ENCODE results near the gene LIMCH1.

DNA sequence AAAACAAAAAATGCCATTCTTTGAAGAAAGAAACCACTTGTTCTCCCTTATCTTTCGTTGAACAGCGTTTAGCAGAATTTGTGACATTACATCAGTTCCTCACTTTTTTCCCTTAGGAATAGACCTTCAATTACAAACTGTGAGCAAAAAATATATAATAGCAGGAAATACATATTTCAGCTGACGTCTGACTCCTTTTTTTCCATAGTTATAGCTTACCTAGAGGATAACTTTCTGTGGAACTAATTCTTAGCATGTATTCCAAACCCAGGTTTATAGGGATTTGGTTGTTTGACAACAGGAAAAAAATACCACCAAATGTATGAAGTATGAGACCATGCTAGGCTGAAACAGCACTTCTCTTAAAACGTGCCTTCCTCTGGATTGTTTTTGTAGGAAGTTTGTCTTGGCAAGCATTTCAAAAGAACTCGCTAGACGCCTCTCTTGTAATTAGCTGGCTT, 2.0 kb upstream of the LIMCH1 start:
- no peak for TF ChIP-seq EZH2 (IDR thresholded peaks at IDR 0.05; ENCODE audit: low read length)
- TF ChIP-seq, protein P1, sequence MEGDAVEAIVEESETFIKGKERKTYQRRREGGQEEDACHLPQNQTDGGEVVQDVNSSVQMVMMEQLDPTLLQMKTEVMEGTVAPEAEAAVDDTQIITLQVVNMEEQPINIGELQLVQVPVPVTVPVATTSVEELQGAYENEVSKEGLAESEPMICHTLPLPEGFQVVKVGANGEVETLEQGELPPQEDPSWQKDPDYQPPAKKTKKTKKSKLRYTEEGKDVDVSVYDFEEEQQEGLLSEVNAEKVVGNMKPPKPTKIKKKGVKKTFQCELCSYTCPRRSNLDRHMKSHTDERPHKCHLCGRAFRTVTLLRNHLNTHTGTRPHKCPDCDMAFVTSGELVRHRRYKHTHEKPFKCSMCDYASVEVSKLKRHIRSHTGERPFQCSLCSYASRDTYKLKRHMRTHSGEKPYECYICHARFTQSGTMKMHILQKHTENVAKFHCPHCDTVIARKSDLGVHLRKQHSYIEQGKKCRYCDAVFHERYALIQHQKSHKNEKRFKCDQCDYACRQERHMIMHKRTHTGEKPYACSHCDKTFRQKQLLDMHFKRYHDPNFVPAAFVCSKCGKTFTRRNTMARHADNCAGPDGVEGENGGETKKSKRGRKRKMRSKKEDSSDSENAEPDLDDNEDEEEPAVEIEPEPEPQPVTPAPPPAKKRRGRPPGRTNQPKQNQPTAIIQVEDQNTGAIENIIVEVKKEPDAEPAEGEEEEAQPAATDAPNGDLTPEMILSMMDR (optimal IDR thresholded peaks at IDR 0.05 in 1 of 3, IDR thresholded peaks at IDR 0.05 in 1 of 3, conservative IDR thresholded peaks at IDR 0.05 in 1 of 3; ENCODE audit: extremely low read depth in 1 of 3, insufficient read depth in 2 of 3, low read length in 3 of 3), result no peak

Data from keratinocyte (primary cell).